ENCODE measurements around the gene BMP2K.

Gene BMP2K

GRCh38 chr4:78772526-78773091 lies 3.5 kb upstream of the BMP2K start:
- DNase-seq (ENCODE audit: insufficient read length, low spot score) (no peak), FAIRE-seq (no peak)

DNA sequence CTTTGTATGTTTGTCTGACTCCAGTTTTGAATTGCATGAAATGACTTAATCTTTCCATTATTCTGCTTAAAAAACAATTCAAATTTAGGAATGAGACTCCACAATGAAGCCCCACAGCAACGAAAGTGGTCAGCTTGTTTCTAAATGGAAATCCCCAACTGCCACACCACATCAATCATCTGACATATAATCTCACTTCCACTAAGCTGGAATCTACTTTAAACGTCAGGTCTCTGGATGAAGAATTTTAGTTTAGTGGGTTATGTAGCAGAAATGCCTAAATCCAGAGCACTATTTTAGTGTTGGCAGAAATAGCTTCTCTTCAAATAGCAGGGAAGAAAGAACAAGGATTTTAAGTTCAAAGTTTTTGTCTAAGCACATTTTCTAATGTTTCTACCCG lies 1.7 kb upstream of the BMP2K start:
- TF ChIP-seq SPI1 (IDR thresholded peaks at IDR 0.05; ENCODE audit: low read depth, low read length) (peak; percentile 61), TAF1 (IDR thresholded peaks at IDR 0.05; ENCODE audit: low read depth, low read length) (no peak)
- FAIRE-seq (peak; percentile 93), DNase-seq (ENCODE audit: insufficient read length, low spot score) (no peak)

More at GRCh38 chr4:78772526-78773091, 3.5 kb upstream of the BMP2K start:
- TF ChIP-seq POLR2A (IDR thresholded peaks at IDR 0.05; ENCODE audit: low read depth, low read length), result no peak
- no peak for TF ChIP-seq POU2F2 (IDR thresholded peaks at IDR 0.05; ENCODE audit: low read depth, low read length)
- TF ChIP-seq SPI1 (IDR thresholded peaks at IDR 0.05; ENCODE audit: low read depth, low read length), result no peak
- TF ChIP-seq TAF1 (IDR thresholded peaks at IDR 0.05; ENCODE audit: low read depth, low read length), result no peak
- TF ChIP-seq POLR2AphosphoS5 (IDR thresholded peaks at IDR 0.05; ENCODE audit: low read depth, low read length), result no peak

- no peak for TF ChIP-seq SPI1 (IDR thresholded peaks at IDR 0.05; ENCODE audit: low read depth, low read length)
- no peak for TF ChIP-seq POU2F2 (IDR thresholded peaks at IDR 0.05; ENCODE audit: low read depth, low read length)
- peak; percentile 66 for TF ChIP-seq POLR2A (IDR thresholded peaks at IDR 0.05; ENCODE audit: low read depth, low read length)
- no peak for TF ChIP-seq TAF1 (IDR thresholded peaks at IDR 0.05; ENCODE audit: low read depth, low read length)
- TF ChIP-seq POLR2AphosphoS5 (IDR thresholded peaks at IDR 0.05; ENCODE audit: low read depth, low read length), result peak; percentile 56; the same call in 1 of the 2 replicates
- TF ChIP-seq PAX5 (IDR thresholded peaks at IDR 0.05; ENCODE audit: insufficient read depth, low read length, severe bottlenecking), result peak; percentile 2
- FAIRE-seq, result peak; percentile 89
Observed at GRCh38 chr4:78775303-78776078, 659 bp upstream of the BMP2K start.

GRCh38 chr4:78776729-78777575 lies 802 bp downstream of the BMP2K start:
- DNase-seq (ENCODE audit: insufficient read length, low spot score) (no peak), FAIRE-seq (peak; percentile 88)
- TF ChIP-seq POU2F2 (IDR thresholded peaks at IDR 0.05; ENCODE audit: low read depth, low read length) (no peak), PAX5 (IDR thresholded peaks at IDR 0.05; ENCODE audit: insufficient read depth, low read length, severe bottlenecking) (no peak), POLR2AphosphoS5 (IDR thresholded peaks at IDR 0.05; ENCODE audit: low read depth, low read length) (no peak), SPI1 (IDR thresholded peaks at IDR 0.05; ENCODE audit: low read depth, low read length) (no peak), TAF1 (IDR thresholded peaks at IDR 0.05; ENCODE audit: low read depth, low read length) (no peak), POLR2A (IDR thresholded peaks at IDR 0.05; ENCODE audit: low read depth, low read length) (no peak)

More at GRCh38 chr4:78775303-78776078, 659 bp upstream of the BMP2K start:
- peak; percentile 66 for DNase-seq (ENCODE audit: insufficient read length, low spot score)

GRCh38 chr4:78777576-78777940 lies 1.4 kb downstream of the BMP2K start:
- TF ChIP-seq POLR2AphosphoS5 (IDR thresholded peaks at IDR 0.05; ENCODE audit: low read depth, low read length) (no peak), PAX5 (IDR thresholded peaks at IDR 0.05; ENCODE audit: insufficient read depth, low read length, severe bottlenecking) (no peak), SPI1 (IDR thresholded peaks at IDR 0.05; ENCODE audit: low read depth, low read length) (no peak), POLR2A (IDR thresholded peaks at IDR 0.05; ENCODE audit: low read depth, low read length) (no peak), TAF1 (IDR thresholded peaks at IDR 0.05; ENCODE audit: low read depth, low read length) (no peak), POU2F2 (IDR thresholded peaks at IDR 0.05; ENCODE audit: low read depth, low read length) (no peak)
- FAIRE-seq (no peak), DNase-seq (ENCODE audit: insufficient read length, low spot score) (no peak)

- FAIRE-seq (peak; percentile 74), DNase-seq (ENCODE audit: insufficient read length, low spot score) (no peak)
- no peak for TF ChIP-seq SPI1 (IDR thresholded peaks at IDR 0.05; ENCODE audit: low read depth, low read length)
- TF ChIP-seq TAF1 (IDR thresholded peaks at IDR 0.05; ENCODE audit: low read depth, low read length), result no peak
- TF ChIP-seq POLR2AphosphoS5 (IDR thresholded peaks at IDR 0.05; ENCODE audit: low read depth, low read length), result no peak
- no peak for TF ChIP-seq POLR2A (IDR thresholded peaks at IDR 0.05; ENCODE audit: low read depth, low read length)
- no peak for TF ChIP-seq POU2F2 (IDR thresholded peaks at IDR 0.05; ENCODE audit: low read depth, low read length)
- no peak for TF ChIP-seq PAX5 (IDR thresholded peaks at IDR 0.05; ENCODE audit: insufficient read depth, low read length, severe bottlenecking)
Observed at GRCh38 chr4:78778530-78778929, 2.4 kb downstream of the BMP2K start.

DNA sequence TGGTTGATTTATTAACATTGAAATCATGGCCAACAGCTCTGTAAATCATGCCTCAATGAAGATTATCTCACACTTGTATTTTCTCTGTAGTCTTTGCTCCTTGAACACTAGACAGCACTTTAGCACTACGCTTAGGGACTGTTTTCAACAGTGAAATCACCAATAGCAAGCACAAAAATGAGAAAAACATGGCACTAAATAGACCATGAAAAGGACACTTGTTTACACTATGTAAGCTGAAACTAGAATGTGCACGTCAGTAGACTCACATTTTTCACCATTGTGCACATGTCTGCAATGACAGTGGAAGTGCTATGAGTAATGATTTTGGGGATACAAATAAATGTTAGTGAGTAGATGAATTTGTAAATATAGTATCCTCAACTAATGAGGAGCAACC lies 3.1 kb downstream of the BMP2K start:
- DNase-seq (ENCODE audit: insufficient read length, low spot score) (no peak), FAIRE-seq (peak; percentile 82)
- TF ChIP-seq POU2F2 (IDR thresholded peaks at IDR 0.05; ENCODE audit: low read depth, low read length) (no peak), SPI1 (IDR thresholded peaks at IDR 0.05; ENCODE audit: low read depth, low read length) (no peak), TAF1 (IDR thresholded peaks at IDR 0.05; ENCODE audit: low read depth, low read length) (no peak), POLR2A (IDR thresholded peaks at IDR 0.05; ENCODE audit: low read depth, low read length) (no peak), POLR2AphosphoS5 (IDR thresholded peaks at IDR 0.05; ENCODE audit: low read depth, low read length) (no peak), PAX5 (IDR thresholded peaks at IDR 0.05; ENCODE audit: insufficient read depth, low read length, severe bottlenecking) (no peak)

DNA sequence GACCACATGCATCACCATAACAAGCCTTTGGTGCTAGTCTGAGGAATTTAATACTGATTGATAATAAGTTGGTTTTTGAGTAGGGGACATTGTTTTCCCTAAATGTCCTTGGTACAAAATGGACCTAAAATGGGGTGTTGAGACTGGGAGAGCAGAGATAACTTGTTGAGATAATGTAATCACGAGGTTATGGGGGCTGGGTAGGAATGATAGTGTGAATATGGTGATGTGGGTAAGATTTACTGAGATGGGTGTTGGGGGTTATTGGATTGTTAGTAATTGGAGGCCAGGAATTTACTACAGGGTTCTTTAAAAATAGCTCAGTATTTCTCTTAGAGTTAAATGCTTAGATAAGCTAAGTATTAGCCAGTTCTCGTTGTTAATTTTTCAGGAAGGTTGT lies 3.9 kb downstream of the BMP2K start:
- FAIRE-seq, result no peak
- no peak for DNase-seq (ENCODE audit: insufficient read length, low spot score)
- TF ChIP-seq SPI1 (IDR thresholded peaks at IDR 0.05; ENCODE audit: low read depth, low read length) (no peak), PAX5 (IDR thresholded peaks at IDR 0.05; ENCODE audit: insufficient read depth, low read length, severe bottlenecking) (no peak), TAF1 (IDR thresholded peaks at IDR 0.05; ENCODE audit: low read depth, low read length) (no peak), POU2F2 (IDR thresholded peaks at IDR 0.05; ENCODE audit: low read depth, low read length) (no peak), POLR2AphosphoS5 (IDR thresholded peaks at IDR 0.05; ENCODE audit: low read depth, low read length) (no peak)

DNA sequence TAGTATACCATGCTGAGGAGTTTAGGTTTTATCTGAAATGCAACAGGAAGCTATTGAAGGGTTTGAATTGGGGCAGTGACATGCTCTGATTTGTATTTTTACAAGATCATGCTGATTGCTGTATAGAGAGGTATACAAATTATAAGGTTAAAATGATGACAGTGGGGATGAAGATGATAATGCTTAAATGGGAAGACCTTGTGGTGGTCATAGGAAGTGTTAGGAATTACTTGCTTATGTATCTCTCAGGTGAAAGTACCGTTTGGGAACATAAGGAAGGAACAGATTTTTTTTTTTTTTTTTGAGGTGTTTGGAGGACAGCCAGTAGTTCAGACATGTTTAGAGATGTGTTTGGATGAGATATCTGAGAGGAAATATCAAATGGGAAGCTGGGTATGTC lies 5.0 kb downstream of the BMP2K start:
- FAIRE-seq (peak; percentile 50), DNase-seq (ENCODE audit: insufficient read length, low spot score) (no peak)
- TF ChIP-seq POLR2A (IDR thresholded peaks at IDR 0.05; ENCODE audit: low read depth, low read length) (no peak), TAF1 (IDR thresholded peaks at IDR 0.05; ENCODE audit: low read depth, low read length) (no peak), POLR2AphosphoS5 (IDR thresholded peaks at IDR 0.05; ENCODE audit: low read depth, low read length) (no peak), PAX5 (IDR thresholded peaks at IDR 0.05; ENCODE audit: insufficient read depth, low read length, severe bottlenecking) (no peak), SPI1 (IDR thresholded peaks at IDR 0.05; ENCODE audit: low read depth, low read length) (no peak), POU2F2 (IDR thresholded peaks at IDR 0.05; ENCODE audit: low read depth, low read length) (no peak)
